ENCODE data around the gene TTLL5.

GRCh38 chr14:75802486-75802885 is 141.4 kb downstream of the TTLL5 start:
- TF ChIP-seq POLR2A (IDR thresholded peaks at IDR 0.05) (no peak), CTCF (IDR thresholded peaks at IDR 0.05) (no peak)
